Activated CD8-positive, alpha-beta memory T cell treated with anti-CD3 and anti-CD28 coated beads, Interleukin-2, amount 10 ng/mL, durations not matched to agents 7 days and 5 days (primary cell): ENCODE data around the gene SIGLEC1. TPM values are rescaled to one million over a fixed set of nuclear protein-coding genes. Genes with fewer than 3 reads are reported as not detected.

Source experiments
- ATAC-seq: fragments of 150-1000 bp; cut with Tn5 transposase; one replicate; pipeline ENCODE4 v1.10.0; 2021; ENCODE audit warnings: moderate library complexity
- CTCF ChIA-PET: fragments of 350-600 bp; sonication (Branson Sonifier 250); formaldehyde crosslinking; loops from one replicate; lab custom pipeline; 2021; ENCODE audit warnings: antibody characterized with exemption; lab: Charles Lee
- DNase-seq: peaks from one replicate; pipeline ENCODE4 v3.0.0-alpha.2; 2020
- H3K27ac Mint-ChIP-seq: one replicate; pipeline ENCODE4 v1.8.0; 2021; ENCODE audit warnings: mild to moderate bottlenecking, mixed read lengths
- H3K27me3 Mint-ChIP-seq: one replicate; pipeline ENCODE4 v1.8.0; 2021; ENCODE audit warnings: mixed read lengths
- H3K36me3 Mint-ChIP-seq: one replicate; pipeline ENCODE4 v1.8.0; 2021; ENCODE audit warnings: mild to moderate bottlenecking, mixed read lengths
- H3K4me1 Mint-ChIP-seq: one replicate; pipeline ENCODE4 v1.8.0; 2021; ENCODE audit warnings: mixed read lengths
- H3K4me3 Mint-ChIP-seq: one replicate; pipeline ENCODE4 v1.8.0; 2021; ENCODE audit warnings: mild to moderate bottlenecking, moderate library complexity, mixed read lengths
- H3K9me3 Mint-ChIP-seq: one replicate; pipeline ENCODE4 v1.8.0; 2022; ENCODE audit warnings: low read depth, mixed read lengths
- total RNA-seq, 2 experiments: library from RNA; stranded (reverse); gene quantifications; one replicate each; pipeline ENCODE4 v1.2.3, GENCODE V29; 2021

The SIGLEC1 gene
- total RNA-seq, 2 experiments from 2014 or later, result not detected

DNA sequence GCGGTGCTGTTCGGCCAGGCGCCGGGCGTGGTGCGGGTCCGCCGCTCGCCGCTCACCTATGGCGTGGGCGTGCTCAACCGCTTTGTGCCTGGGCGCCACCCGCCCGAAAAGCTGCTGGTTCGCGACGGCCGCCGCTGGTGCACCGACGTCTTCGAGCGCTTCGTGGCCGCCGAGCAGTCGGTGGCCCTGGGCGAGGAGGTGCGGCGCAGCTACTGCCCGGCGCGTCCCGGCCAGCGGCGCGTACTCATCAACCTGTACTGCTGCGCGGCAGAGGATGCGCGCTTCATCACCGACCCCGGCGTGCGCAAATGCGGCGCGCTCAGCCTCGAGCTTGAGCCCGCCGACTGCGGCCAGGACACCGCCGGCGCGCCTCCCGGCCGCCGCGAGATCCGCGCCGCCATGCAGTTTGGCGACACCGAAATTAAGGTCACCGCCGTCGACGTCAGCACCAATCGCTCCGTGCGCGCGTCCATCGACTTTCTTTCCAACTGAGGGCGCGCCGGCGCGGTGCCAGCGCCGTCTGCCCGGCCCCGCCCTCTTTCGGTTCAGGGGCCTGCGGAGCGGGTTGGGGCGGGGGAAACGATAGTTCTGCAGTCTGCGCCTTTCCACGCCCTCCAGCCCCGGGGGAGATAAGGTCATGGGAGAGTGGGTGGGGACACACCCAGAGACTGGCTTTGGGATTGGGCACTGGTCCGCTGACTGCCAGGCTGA is 39.4 kb upstream of the SIGLEC1 start:
- DNase-seq (peak; percentile 66), ATAC-seq (peak; percentile 57)
- CTCF ChIA-PET, result interaction anchor here (0.9 to 9.0 kb wide), 11 partner anchors 10 to 104 kb away, joined by 3 to 80 read pairs (median 5); partner anchors contain the start of genes ADISSP and AP5S1
- Mint-ChIP-seq H3K9me3 (no peaks in the 10 kb centered on the region), H3K4me3 (peak overlapping the region; percentile 51), H3K27ac (no peak overlapping the region), H3K36me3 (peaks cover 1% of the 10 kb centered on the region), H3K4me1 (peaks cover 7% of the 10 kb centered on the region), H3K27me3 (peaks cover 7% of the 10 kb centered on the region)

DNA sequence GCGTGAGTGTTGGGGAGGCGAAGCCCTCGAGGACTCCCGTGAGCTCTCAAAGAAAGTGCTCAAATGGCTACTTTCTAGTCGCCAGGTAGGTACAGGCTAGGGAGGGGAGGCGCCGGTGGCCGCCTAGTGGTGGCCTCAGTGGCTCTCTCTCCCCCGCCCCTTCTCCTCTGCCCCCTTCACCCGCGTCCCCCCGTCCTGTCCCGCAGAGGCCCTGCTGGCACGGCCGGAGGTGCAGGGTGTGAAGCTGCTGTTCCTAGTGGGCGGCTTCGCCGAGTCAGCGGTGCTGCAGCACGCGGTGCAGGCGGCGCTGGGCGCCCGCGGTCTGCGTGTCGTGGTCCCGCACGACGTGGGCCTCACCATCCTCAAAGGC is 38.9 kb upstream of the SIGLEC1 start:
- Mint-ChIP-seq H3K36me3 (no peaks in the 10 kb centered on the region), H3K27ac (no peak overlapping the region), H3K4me1 (peaks cover 7% of the 10 kb centered on the region), H3K4me3 (no peak overlapping the region), H3K9me3 (no peaks in the 10 kb centered on the region), H3K27me3 (peaks cover 7% of the 10 kb centered on the region)
- DNase-seq (no peak), ATAC-seq (no peak)
- CTCF ChIA-PET, result interaction anchor here (1.0 to 9.0 kb wide), 7 partner anchors 10 to 105 kb away, joined by 3 to 80 read pairs (median 6); partner anchors contain the start of genes ADISSP and AP5S1

- Mint-ChIP-seq H3K4me1 (peaks cover 14% of the 10 kb centered on the region), H3K36me3 (no peaks in the 10 kb centered on the region), H3K27me3 (peaks cover 7% of the 10 kb centered on the region), H3K4me3 (no peak overlapping the region), H3K9me3 (no peaks in the 10 kb centered on the region), H3K27ac (no peak overlapping the region)
- ATAC-seq (peak; percentile 50), DNase-seq (peak; percentile 54)
- CTCF ChIA-PET, result interaction anchor here (0.7 to 9.0 kb wide), 12 partner anchors 9 to 336 kb away, joined by 3 to 80 read pairs (median 4); partner anchors contain the start of gene ADISSP
Observed at GRCh38 chr20:3749689-3750531, 37.5 kb upstream of the SIGLEC1 start.

DNA sequence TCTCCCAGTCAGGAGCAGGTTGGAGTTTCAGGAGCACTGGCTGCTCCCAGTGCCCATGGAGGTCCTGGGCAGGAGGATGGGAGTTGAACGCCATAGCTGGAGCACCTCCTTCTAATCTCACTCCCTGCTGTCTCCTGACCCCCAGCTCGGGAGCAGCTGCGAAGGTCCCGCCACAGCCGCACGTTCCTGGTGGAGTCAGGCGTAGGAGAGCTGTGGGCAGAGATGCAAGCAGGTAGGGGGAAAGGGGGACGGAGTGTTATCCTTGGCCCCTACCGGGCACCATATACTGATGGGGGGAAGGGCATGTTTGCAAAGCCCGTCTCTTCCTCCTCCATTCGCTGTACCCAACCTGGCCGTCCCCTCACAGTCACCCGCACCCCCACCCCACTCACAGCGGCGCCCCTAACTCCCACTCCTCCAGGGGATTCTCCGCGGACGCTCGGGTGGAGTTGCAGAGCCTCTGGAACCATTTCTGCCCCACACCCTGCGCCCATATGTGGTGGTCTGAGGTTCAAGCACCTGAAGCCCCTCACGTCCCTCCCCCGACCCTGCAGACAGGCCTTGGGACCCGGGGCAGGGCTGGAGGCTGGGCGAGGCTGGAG is 36.8 kb upstream of the SIGLEC1 start:
- ATAC-seq, result no peak

DNA sequence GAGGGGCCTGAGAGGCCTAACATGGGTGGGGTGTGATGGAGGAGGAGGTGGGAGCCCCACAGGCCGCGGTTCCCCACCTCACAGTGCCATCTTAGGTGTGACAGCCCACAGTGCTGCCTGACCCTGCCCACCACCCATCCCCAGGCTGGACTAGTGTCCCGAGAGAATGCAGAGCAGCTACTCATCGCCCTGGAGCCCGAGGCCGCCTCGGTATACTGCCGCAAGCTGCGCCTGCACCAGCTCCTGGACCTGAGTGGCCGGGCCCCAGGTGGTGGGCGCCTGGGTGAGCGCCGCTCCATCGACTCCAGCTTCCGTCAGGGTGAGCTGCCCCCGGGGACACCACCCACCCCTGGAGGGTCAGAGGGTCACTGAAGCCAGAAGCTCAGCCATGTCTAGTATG is 35.7 kb upstream of the SIGLEC1 start:
- CTCF ChIA-PET, result interaction anchor here (1.2 to 9.0 kb wide), 5 partner anchors 11 to 82 kb away, joined by 3 to 80 read pairs (median 7); partner anchors contain the start of gene ADISSP
- Mint-ChIP-seq H3K4me1 (peaks cover 17% of the 10 kb centered on the region), H3K4me3 (no peak overlapping the region), H3K9me3 (no peaks in the 10 kb centered on the region), H3K27me3 (peaks cover 16% of the 10 kb centered on the region), H3K27ac (no peak overlapping the region), H3K36me3 (no peaks in the 10 kb centered on the region)
- ATAC-seq (no peak), DNase-seq (no peak)

More for the DNA sequence above, 36.8 kb upstream of the SIGLEC1 start:
- Mint-ChIP-seq H3K27me3 (peaks cover 14% of the 10 kb centered on the region), H3K4me3 (no peak overlapping the region), H3K27ac (no peak overlapping the region), H3K36me3 (no peaks in the 10 kb centered on the region), H3K9me3 (no peaks in the 10 kb centered on the region), H3K4me1 (peaks cover 17% of the 10 kb centered on the region)
- CTCF ChIA-PET, result interaction anchor here (0.7 to 9.0 kb wide), 11 partner anchors 8 to 336 kb away, joined by 3 to 80 read pairs (median 3); partner anchors contain the start of gene ADISSP
- DNase-seq, result no peak

DNA sequence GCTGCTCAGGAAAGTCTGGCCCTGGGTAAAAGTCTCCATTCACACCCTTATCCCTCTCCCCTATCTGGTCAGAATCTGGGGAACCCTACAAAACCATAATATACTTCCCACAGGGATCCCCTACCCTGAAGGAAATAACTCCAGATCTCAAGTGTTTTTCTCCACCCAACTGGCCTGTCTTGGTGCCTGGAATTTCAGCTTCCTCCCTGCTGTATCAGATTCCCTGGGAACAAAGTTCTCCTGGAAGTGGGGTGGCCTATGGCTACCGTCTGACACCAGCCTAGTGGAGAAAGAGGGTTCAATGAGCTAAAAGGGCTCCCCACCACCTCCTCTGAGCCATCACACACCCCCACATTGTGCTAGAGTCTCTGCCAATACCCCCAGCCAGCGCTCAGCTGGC is 35.1 kb upstream of the SIGLEC1 start:
- ATAC-seq (no peak), DNase-seq (no peak)
- CTCF ChIA-PET, result interaction anchor here (1.2 to 9.0 kb wide), 4 partner anchors 20 to 82 kb away, joined by 3 to 80 read pairs (median 10); partner anchors contain the start of gene ADISSP
- no peak overlapping the region for H3K4me3 Mint-ChIP-seq
- H3K36me3 Mint-ChIP-seq, result no peaks in the 10 kb centered on the region
- peaks cover 16% of the 10 kb centered on the region for H3K27me3 Mint-ChIP-seq
- H3K27ac Mint-ChIP-seq, result no peak overlapping the region
- H3K9me3 Mint-ChIP-seq, result no peaks in the 10 kb centered on the region
- peaks cover 17% of the 10 kb centered on the region for H3K4me1 Mint-ChIP-seq

- no peaks in the 10 kb centered on the region for H3K36me3 Mint-ChIP-seq
- no peak overlapping the region for H3K4me3 Mint-ChIP-seq
- no peak for ATAC-seq
- DNase-seq, result no peak
- CTCF ChIA-PET, result interaction anchor here (0.5 to 1.9 kb wide), 6 partner anchors 8 to 1342 kb away, joined by 3 to 6 read pairs (median 4); no protein-coding TSS in a partner anchor
- peaks cover 10% of the 10 kb centered on the region for H3K4me1 Mint-ChIP-seq
- H3K27ac Mint-ChIP-seq, result no peak overlapping the region
- H3K9me3 Mint-ChIP-seq, result no peaks in the 10 kb centered on the region
- H3K27me3 Mint-ChIP-seq, result peaks cover 12% of the 10 kb centered on the region
Observed at GRCh38 chr20:3745686-3746173, 33.3 kb upstream of the SIGLEC1 start.

DNA sequence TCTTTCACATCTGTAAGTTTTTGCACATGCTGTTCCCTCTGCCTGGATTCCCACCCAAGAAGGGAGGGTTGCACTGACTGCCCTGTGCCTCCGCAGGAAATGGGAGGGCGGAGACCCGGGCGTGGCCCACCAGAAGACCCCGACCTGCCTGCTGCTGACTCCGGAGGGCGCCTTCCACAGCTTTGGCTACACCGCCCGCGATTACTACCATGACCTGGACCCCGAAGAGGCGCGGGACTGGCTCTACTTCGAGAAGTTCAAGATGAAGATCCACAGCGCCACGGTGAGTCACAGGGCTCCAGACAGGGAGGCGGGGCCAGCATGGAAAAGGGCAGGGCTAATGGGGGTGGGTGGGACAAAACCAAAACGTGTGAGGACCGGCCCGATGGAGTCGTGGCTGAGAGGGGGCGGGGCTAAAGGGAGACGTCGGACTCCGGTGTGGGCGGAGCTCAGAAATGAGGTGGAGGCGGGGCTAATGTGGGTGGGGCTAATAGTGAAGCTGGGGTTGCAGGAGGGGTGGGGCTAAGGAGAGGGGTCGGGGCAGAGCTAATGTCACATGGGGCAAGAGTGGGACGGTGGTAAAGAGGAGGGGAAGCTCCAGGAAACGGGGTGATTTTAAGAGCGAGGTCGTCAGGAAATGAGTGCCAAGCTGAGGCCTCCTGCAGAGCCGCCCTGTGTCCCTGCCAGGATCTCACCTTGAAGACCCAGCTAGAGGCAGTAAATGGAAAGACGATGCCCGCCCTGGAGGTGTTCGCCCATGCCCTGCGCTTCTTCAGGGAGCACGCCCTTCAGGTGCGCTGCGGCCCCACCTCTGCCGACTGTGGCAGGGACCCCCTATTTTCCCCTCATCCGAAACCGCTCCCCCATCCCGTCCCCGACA is 32.6 kb upstream of the SIGLEC1 start:
- peaks cover 11% of the 10 kb centered on the region for H3K27me3 Mint-ChIP-seq
- CTCF ChIA-PET, result interaction anchor here (0.5 to 1.9 kb wide), 6 partner anchors 8 to 428 kb away, joined by 3 to 6 read pairs (median 4); no protein-coding TSS in a partner anchor
- peak overlapping the region; percentile 34 for H3K4me3 Mint-ChIP-seq
- H3K27ac Mint-ChIP-seq, result no peak overlapping the region
- ATAC-seq, result peak; percentile 72
- H3K4me1 Mint-ChIP-seq, result peaks cover 10% of the 10 kb centered on the region
- peak; percentile 80 for DNase-seq
- no peaks in the 10 kb centered on the region for H3K9me3 Mint-ChIP-seq
- no peaks in the 10 kb centered on the region for H3K36me3 Mint-ChIP-seq

DNA sequence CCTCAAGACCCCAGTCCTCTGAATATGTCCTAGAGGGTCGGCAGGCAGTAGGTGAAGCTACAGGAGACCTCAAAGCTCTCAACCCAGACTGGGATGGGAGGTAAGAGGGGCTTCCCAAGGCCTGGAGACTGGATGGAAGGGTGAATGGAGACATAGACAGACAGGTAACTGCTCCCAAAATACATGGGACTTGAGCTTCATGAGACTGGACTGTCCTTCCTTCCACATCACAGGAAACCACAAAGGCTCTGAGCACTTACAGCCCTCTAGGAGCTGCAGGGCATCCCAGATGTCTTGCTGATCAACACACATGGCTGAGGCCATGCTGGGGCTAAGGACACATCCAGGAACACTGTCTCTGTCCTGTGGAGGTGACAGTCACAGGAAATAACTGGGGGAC is 31.6 kb upstream of the SIGLEC1 start:
- H3K4me3 Mint-ChIP-seq, result no peak overlapping the region
- no peak overlapping the region for H3K27ac Mint-ChIP-seq
- ATAC-seq, result no peak
- H3K27me3 Mint-ChIP-seq, result peaks cover 11% of the 10 kb centered on the region
- no peaks in the 10 kb centered on the region for H3K36me3 Mint-ChIP-seq
- DNase-seq, result no peak
- peaks cover 10% of the 10 kb centered on the region for H3K4me1 Mint-ChIP-seq
- CTCF ChIA-PET, result interaction anchor here (0.7 to 1.9 kb wide), 3 partner anchors 9 to 33 kb away, joined by 3 to 6 read pairs (median 5); no protein-coding TSS in a partner anchor
- no peaks in the 10 kb centered on the region for H3K9me3 Mint-ChIP-seq

DNA sequence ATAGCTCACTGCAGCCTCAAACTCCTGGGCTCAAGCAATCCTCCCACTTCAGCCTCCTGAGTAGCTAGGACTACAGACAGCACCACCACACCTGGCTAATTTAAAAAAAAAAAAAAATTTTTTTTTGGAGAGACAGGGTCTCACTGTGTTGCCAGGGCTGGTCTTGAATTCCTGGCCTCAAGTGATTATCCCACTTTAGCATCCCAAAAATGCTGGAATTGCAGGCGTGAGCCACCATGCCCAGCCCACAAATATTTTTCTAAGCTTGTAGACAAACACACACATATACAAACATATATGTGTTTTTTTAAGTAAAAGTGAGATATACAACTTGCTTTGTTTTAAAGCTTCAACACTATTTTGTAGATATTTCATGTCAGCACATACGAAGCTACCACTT is 30.9 kb upstream of the SIGLEC1 start:
- peaks cover 11% of the 10 kb centered on the region for H3K27me3 Mint-ChIP-seq
- H3K9me3 Mint-ChIP-seq, result no peaks in the 10 kb centered on the region
- H3K36me3 Mint-ChIP-seq, result no peaks in the 10 kb centered on the region
- CTCF ChIA-PET, result interaction anchor here (1.8 kb wide), 1 partner anchor 10 kb away, joined by 6 read pairs; no protein-coding TSS in a partner anchor
- H3K27ac Mint-ChIP-seq, result no peak overlapping the region
- H3K4me3 Mint-ChIP-seq, result no peak overlapping the region
- DNase-seq (no peak), ATAC-seq (no peak)
- H3K4me1 Mint-ChIP-seq, result peaks cover 10% of the 10 kb centered on the region

- Mint-ChIP-seq H3K27me3 (peaks cover 9% of the 10 kb centered on the region), H3K4me3 (no peak overlapping the region), H3K27ac (no peak overlapping the region), H3K36me3 (no peaks in the 10 kb centered on the region), H3K9me3 (no peaks in the 10 kb centered on the region), H3K4me1 (peaks cover 10% of the 10 kb centered on the region)
- ATAC-seq (no peak), DNase-seq (no peak)
- CTCF ChIA-PET, result interaction anchor here (0.8 to 2.0 kb wide), 5 partner anchors 8 to 31 kb away, joined by 3 to 8 read pairs (median 5); no protein-coding TSS in a partner anchor
Observed at GRCh38 chr20:3741836-3742458, 29.5 kb upstream of the SIGLEC1 start.
